Fibroblast of the conjunctiva (primary cell): ENCODE results near the gene CLOCK.
"Not testable (repeated sequence)": the region's sequence is repeated elsewhere in the genome, so short reads cannot be mapped to it uniquely, and the experiment has no call there.

Experiments used
- DNase-seq: peaks from one replicate; pipeline ENCODE4 v3.0.0-alpha.2; 2010; ENCODE audit warnings: low read depth

CLOCK gene

GRCh38 chr4:55546756-55547465 is at the start of gene CLOCK:
CLOCK (minus strand) TSS chr4:55546909; CDS start chr4:55482785, 64,124 bp downstream.
- peak; percentile 84 for DNase-seq

- no peak for DNase-seq
Measured at GRCh38 chr4:55592014-55592413, 45.3 kb upstream of the CLOCK start, which contains the start of gene PDCL2. PDCL2 (minus strand) TSS chr4:55592245; CDS start chr4:55592109, 136 bp downstream.

GRCh38 chr4:55588160-55588559 is 41.5 kb upstream of the CLOCK start:
- DNase-seq, result no peak

- not testable (repeated sequence) for DNase-seq
Measured at GRCh38 chr4:55582773-55583172, 36.1 kb upstream of the CLOCK start.

GRCh38 chr4:55578341-55579010 is 31.8 kb upstream of the CLOCK start:
- DNase-seq, result no peak

GRCh38 chr4:55575513-55575912 is 28.8 kb upstream of the CLOCK start:
- no peak for DNase-seq

GRCh38 chr4:55574252-55574651 is 27.5 kb upstream of the CLOCK start:
- no peak for DNase-seq

GRCh38 chr4:55571806-55572205 is 25.1 kb upstream of the CLOCK start:
- DNase-seq, result no peak

- DNase-seq, result no peak
Measured at GRCh38 chr4:55568905-55569504, 22.3 kb upstream of the CLOCK start.

- DNase-seq, result no peak
Measured at GRCh38 chr4:55561889-55562288, 15.2 kb upstream of the CLOCK start.

- no peak for DNase-seq
Measured at GRCh38 chr4:55560096-55560495, 13.4 kb upstream of the CLOCK start.

GRCh38 chr4:55554453-55555030 is 7.8 kb upstream of the CLOCK start:
- DNase-seq, result peak; percentile 55

- peak; percentile 42 for DNase-seq
Measured at GRCh38 chr4:55553441-55554201, 6.9 kb upstream of the CLOCK start.

GRCh38 chr4:55551964-55552363 is 5.3 kb upstream of the CLOCK start:
- DNase-seq, result not testable (repeated sequence)

GRCh38 chr4:55549888-55550287 is 3.2 kb upstream of the CLOCK start:
- DNase-seq, result no peak

GRCh38 chr4:55547918-55548317 is 1.2 kb upstream of the CLOCK start:
- no peak for DNase-seq

GRCh38 chr4:55547466-55547770 is 709 bp upstream of the CLOCK start:
- no peak for DNase-seq

- DNase-seq, result no peak
Measured at GRCh38 chr4:55546506-55546755, 278 bp downstream of the CLOCK start.

- peak; percentile 45 for DNase-seq
Measured at GRCh38 chr4:55545641-55546505, 836 bp downstream of the CLOCK start.

- no peak for DNase-seq
Measured at GRCh38 chr4:55545151-55545550, 1.6 kb downstream of the CLOCK start.

GRCh38 chr4:55543858-55544257 is 2.9 kb downstream of the CLOCK start:
- DNase-seq, result no peak

GRCh38 chr4:55540271-55540670 is 6.4 kb downstream of the CLOCK start:
- no peak for DNase-seq
